GM23248 (cell line): ENCODE measurements around the gene EIF3K.

Source experiments
- EZH2 ChIP-seq: fragments of 200-600 bp; sonication (generic); IDR thresholded peaks from 2 replicates; pipeline ENCODE4 v1.6.1; 2018; ENCODE audit warnings: antibody characterized with exemption, mild to moderate bottlenecking; ENCODE audit not compliant: insufficient read depth, poor library complexity, severe bottlenecking
- EZH2phosphoT487 ChIP-seq: fragments of 200-600 bp; sonication (generic); IDR thresholded peaks from 2 replicates; pipeline ENCODE4 v1.6.1; 2018; ENCODE audit warnings: antibody characterized with exemption, moderate library complexity, mild to moderate bottlenecking, low read depth; ENCODE audit not compliant: insufficient read depth

DNA sequence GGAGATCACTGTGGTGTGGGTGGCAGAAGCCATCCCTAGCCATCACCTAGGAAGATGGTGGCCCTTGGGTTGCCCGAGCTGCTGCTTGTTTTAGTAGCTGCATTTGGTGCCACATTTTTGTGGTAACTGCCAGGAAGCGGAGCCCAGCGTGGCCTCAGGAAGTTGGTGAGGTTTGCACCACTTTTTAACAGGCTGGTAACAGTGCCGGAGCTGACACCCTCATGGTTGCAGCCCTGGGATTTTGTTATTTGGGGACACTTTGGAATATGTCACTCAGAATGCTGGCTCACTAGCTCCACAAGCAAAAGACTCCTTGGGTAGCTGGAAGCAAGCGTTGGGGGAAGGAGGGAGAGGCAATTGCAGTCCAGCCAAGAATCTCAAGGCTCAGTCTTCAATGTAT lies 50.6 kb downstream of the EIF3K start:
- TF ChIP-seq EZH2phosphoT487 = no peak
- TF ChIP-seq EZH2 = no peak
